ENCODE measurements around the gene MTA3. TPM values are rescaled to one million over a fixed set of nuclear protein-coding genes. Genes with fewer than 3 reads are reported as not detected.

MTA3 gene
- total RNA-seq, 6 donors from 2014 or later, result 18.2 to 59.7 (median 27.0) TPM

DNA sequence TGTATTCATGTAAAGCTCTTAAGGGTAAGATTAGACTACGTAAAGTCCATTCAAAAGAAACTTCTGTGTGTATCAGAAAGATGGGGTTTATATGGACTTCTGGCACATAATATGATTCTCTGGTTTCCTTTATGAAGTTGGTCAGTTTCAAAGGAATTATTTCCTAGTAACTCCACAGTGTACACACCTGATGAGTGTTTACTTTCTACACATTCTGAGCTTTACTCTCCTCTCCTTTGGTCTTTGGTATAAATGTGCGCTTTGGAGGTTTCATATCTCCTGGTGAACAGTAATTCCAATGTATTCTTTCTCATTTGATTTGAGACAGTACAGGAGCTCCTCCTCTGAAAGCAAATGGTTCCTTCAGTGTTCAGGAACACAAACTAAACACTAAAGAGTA is 107.4 kb downstream of the MTA3 start:
- ATAC-seq (ENCODE audit: low FRiP score in 2 of 2) (no peak), DNase-seq (no peak)
- Histone ChIP-seq H3K36me3 (no peaks in the 10 kb centered on the region), H3K4me1 (peaks cover 0 to 4% (median 0%) of the 10 kb centered on the region in 4 donors), H3K27me3 (no peaks in the 10 kb centered on the region), H3K9me3 (no peaks in the 10 kb centered on the region), H3K4me3 (no peak overlapping the region), H3K27ac (no peak overlapping the region)
- no peak for TF ChIP-seq POLR2A (IDR thresholded peaks at IDR 0.05)
- TF ChIP-seq, protein P1, sequence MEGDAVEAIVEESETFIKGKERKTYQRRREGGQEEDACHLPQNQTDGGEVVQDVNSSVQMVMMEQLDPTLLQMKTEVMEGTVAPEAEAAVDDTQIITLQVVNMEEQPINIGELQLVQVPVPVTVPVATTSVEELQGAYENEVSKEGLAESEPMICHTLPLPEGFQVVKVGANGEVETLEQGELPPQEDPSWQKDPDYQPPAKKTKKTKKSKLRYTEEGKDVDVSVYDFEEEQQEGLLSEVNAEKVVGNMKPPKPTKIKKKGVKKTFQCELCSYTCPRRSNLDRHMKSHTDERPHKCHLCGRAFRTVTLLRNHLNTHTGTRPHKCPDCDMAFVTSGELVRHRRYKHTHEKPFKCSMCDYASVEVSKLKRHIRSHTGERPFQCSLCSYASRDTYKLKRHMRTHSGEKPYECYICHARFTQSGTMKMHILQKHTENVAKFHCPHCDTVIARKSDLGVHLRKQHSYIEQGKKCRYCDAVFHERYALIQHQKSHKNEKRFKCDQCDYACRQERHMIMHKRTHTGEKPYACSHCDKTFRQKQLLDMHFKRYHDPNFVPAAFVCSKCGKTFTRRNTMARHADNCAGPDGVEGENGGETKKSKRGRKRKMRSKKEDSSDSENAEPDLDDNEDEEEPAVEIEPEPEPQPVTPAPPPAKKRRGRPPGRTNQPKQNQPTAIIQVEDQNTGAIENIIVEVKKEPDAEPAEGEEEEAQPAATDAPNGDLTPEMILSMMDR (IDR thresholded peaks at IDR 0.05), result no peak
- no peak for TF ChIP-seq POLR2AphosphoS5 (IDR thresholded peaks at IDR 0.05)
- no peak for TF ChIP-seq EP300 (IDR thresholded peaks at IDR 0.05)
- 79 to 82% methylated on average over 2 of the region's 2 CpGs for WGBS, 2 donors

DNA sequence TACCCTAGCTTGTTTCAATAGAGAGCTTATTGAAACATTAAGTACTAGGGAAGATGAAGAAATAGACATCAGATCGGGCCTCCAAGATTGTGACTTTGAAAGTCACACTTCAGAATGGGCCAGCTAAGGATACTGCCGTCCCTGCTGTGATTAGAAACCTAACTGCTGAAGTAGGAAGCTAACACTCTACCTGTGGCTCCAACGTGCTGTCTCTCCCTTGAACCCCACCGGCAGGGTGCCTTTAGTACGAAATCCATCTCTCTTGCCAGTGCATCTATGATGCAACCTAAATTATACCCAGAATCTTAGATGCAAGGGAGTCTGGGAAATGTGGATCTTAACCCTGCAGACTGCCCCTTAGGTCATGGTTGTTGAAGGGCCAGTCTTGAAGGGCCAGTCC is 116.9 kb downstream of the MTA3 start:
- TF ChIP-seq POLR2AphosphoS5 (IDR thresholded peaks at IDR 0.05) (no peak), POLR2A (IDR thresholded peaks at IDR 0.05) (no peak), EP300 (IDR thresholded peaks at IDR 0.05) (no peak)
- TF ChIP-seq, protein P1 (IDR thresholded peaks at IDR 0.05), result no peak
- H3K27me3 ChIP-seq, result no peaks in the 10 kb centered on the region
- no peak overlapping the region for H3K4me3 ChIP-seq
- no peak overlapping the region for H3K27ac ChIP-seq
- H3K4me1 ChIP-seq, result no peaks in the 10 kb centered on the region
- no peaks in the 10 kb centered on the region for H3K9me3 ChIP-seq
- H3K36me3 ChIP-seq, result peaks cover 0 to 13% (median 0%) of the 10 kb centered on the region in 4 donors
- DNase-seq (no peak), ATAC-seq (ENCODE audit: low FRiP score in 2 of 2) (no peak)
- WGBS, 2 donors, result 67 to 75% methylated on average over 5 of the region's 5 CpGs

DNA sequence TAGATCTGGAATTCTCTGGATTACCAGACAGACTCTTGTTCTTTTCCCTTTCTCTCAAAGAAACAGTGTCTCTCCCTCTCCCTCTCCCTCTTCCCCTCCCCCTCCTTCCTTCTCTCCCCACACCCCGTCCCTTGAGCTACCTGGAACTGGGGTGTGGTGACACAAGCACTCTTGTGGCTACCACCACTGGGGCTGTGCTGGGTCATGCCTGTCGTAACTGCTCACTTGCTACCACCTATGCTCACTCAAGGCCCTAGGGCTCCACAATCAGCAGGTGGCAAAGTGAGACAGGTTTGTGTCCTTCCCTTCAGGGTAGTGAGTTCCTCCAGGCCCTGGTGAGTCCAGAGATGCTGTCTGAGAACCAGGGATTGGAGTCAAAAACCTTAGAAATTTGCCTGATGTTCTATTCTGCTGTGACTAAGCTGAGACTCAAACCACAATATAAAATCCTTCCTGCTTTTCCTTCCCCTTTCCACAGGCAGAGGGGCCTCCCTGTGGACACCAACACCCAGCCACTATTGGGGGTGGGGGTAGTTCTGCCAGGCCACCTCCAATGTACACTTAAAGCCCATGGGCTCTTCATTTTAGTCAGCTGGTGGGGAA is 124.7 kb downstream of the MTA3 start:
- Histone ChIP-seq H3K27ac (peak overlapping the region; percentile 17 to 76 (median 56)), H3K27me3 (no peaks in the 10 kb centered on the region), H3K9me3 (no peaks in the 10 kb centered on the region), H3K36me3 (no peaks in the 10 kb centered on the region), H3K4me3 (no peak overlapping the region), H3K4me1 (peaks cover 7 to 26% (median 16%) of the 10 kb centered on the region in 4 donors)
- peak in 1 of 2 donors; percentile 87 for DNase-seq
- ATAC-seq (ENCODE audit: low FRiP score in 2 of 2), result peak; percentile 62 to 90
- TF ChIP-seq, protein P1 (IDR thresholded peaks at IDR 0.05), result no peak
- peak in 1 of 2 donors; percentile 33 for TF ChIP-seq POLR2AphosphoS5 (IDR thresholded peaks at IDR 0.05)
- peak in 1 of 4 donors; percentile 50 for TF ChIP-seq POLR2A (IDR thresholded peaks at IDR 0.05)
- peak in 1 of 4 donors; percentile 54 for TF ChIP-seq EP300 (IDR thresholded peaks at IDR 0.05)
- 56 to 63% methylated on average over 1 to 2 of the region's 2 CpGs for WGBS, 2 donors

DNA sequence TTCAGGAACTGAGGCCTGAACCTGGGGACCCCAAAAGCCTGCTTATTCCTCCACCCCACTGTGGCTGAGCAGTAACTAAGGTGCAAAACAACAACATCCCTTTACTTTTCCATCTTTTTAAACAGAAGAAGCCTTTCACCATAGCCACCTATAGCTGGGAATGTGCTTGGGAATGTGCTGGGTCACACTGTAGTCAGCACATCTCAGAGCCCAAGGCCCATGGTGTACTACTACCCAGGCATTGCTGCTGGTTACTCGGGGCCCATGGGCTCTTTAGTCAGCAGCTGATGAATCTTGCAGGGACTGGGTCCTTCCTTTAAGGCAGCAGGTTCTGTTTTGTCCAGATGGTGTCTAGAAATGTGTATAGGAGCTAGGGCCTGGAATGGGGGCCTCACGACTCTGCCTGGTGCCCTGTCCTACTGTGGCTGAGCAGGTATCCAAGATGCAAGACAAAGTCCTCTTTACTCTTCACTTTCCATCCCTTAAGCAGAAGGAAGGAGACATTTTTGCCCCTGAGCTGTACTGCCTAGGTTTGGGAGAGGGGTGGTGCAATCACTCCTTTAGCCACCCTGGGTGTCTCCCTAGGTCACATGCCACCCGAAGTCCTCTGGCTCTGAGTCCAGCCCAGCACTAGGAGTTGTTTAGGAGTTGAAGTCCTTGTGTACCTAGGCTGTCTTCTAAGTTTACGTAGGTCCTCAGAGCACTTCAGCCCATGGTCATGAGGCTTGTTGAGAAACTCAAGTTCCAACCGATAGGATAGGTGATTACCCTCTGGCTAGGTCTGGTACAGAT is 125.5 kb downstream of the MTA3 start:
- Histone ChIP-seq H3K4me3 (no peak overlapping the region), H3K9me3 (no peaks in the 10 kb centered on the region), H3K4me1 (peaks cover 7 to 26% (median 16%) of the 10 kb centered on the region in 4 donors), H3K36me3 (no peaks in the 10 kb centered on the region), H3K27ac (peak overlapping the region; percentile 17 to 76 (median 56)), H3K27me3 (no peaks in the 10 kb centered on the region)
- TF ChIP-seq POLR2A (IDR thresholded peaks at IDR 0.05) (peak in 1 of 4 donors; percentile 15), EP300 (IDR thresholded peaks at IDR 0.05) (peak in 1 of 4 donors; percentile 75), POLR2AphosphoS5 (IDR thresholded peaks at IDR 0.05) (no peak)
- TF ChIP-seq, protein P1 (IDR thresholded peaks at IDR 0.05), result no peak
- ATAC-seq (ENCODE audit: low FRiP score in 2 of 2), result peak; percentile 53 to 84
- DNase-seq, result peak in 1 of 2 donors; percentile 85
- 75 to 79% methylated on average over 3 to 5 of the region's 5 CpGs for WGBS, 2 donors

Measured in upper lobe of left lung (tissue), 6 donors.